OCI-LY3 (cell line): Measurements from ENCODE around the gene ARL5A.

Experiments
- EZH2phosphoT487 ChIP-seq: fragments of 200-600 bp; shearing (Covaris generic); IDR thresholded peaks from 2 replicates; pipeline ENCODE4 v1.6.1; 2018; ENCODE audit warnings: antibody characterized with exemption, mixed run types, low read depth
- TF ChIP-seq, protein P1 (sequence below): fragments of 200-600, 300-600 bp; sonication (generic); IDR thresholded peaks from 2 replicates; pipeline ENCODE4 v1.5.1; 2014; ENCODE audit warnings: antibody characterized with exemption, low read length, low read depth

GRCh38 chr2:151805343-151805742 is 22.9 kb downstream of the ARL5A start:
- TF ChIP-seq, protein P1, sequence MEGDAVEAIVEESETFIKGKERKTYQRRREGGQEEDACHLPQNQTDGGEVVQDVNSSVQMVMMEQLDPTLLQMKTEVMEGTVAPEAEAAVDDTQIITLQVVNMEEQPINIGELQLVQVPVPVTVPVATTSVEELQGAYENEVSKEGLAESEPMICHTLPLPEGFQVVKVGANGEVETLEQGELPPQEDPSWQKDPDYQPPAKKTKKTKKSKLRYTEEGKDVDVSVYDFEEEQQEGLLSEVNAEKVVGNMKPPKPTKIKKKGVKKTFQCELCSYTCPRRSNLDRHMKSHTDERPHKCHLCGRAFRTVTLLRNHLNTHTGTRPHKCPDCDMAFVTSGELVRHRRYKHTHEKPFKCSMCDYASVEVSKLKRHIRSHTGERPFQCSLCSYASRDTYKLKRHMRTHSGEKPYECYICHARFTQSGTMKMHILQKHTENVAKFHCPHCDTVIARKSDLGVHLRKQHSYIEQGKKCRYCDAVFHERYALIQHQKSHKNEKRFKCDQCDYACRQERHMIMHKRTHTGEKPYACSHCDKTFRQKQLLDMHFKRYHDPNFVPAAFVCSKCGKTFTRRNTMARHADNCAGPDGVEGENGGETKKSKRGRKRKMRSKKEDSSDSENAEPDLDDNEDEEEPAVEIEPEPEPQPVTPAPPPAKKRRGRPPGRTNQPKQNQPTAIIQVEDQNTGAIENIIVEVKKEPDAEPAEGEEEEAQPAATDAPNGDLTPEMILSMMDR: no peak
- no peak for TF ChIP-seq EZH2phosphoT487
